ENCODE measurements around the gene LRCH1.

LRCH1 gene

DNA sequence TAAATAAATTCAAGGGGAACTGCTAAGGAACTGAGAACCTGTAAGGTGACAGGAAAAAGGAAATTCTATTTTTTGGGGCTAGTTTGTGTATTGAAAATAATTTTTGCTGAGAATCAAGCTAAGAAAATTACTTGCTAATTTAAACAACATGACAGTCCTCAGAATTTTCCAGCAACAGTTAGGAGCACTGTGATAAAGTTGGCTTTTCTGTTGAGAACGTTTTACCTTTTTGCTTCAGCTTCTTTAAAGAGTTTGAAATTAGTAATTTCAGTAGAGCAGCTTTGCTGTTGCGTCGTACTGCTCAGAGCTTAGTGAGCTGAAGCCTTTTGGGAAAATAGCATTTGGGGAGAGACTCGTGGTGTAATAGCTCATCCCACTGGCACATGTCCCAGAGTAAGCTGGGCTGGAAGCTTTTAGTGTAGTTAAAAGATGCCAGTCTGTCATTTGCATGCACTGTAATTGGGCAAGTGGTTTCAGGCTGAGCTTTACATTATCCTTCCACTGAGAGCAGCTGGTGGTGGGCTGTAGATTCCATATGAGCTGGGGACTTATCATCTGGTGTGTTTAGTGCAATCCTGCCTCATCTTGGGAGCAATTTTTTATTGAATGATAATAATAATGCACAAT lies 69.8 kb downstream of the LRCH1 start:
- peaks cover 7 to 24% (median 10%) of the 10 kb centered on the region in 4 experiments for H3K4me1 ChIP-seq (ENCODE audit: control extremely low read depth in 1 of 4, control insufficient read depth in 4 of 4, insufficient read depth in 4 of 4, low read length in 3 of 4)
- no peak for DNase-seq
- WGBS (ENCODE audit: insufficient coverage), result 72% methylated on average over 4 of the region's 4 CpGs
- H3K27me3 ChIP-seq (replicated peaks in 2 of 5; ENCODE audit: control insufficient read depth in 4 of 5, insufficient read depth in 5 of 5, low read length in 4 of 5), result no peaks in the 10 kb centered on the region
- POLR2A ChIA-PET, result no interaction called here
- no peaks in the 10 kb centered on the region for H3K36me3 ChIP-seq (ENCODE audit: control insufficient read depth in 4 of 4, insufficient read depth in 4 of 4, low read length in 3 of 4)
- no peak overlapping the region for H3K27ac ChIP-seq (ENCODE audit: insufficient read depth in 1 of 2, low read depth in 1 of 2, low read length in 2 of 2, poor library complexity in 1 of 2, severe bottlenecking in 2 of 2)
- H3K9me3 ChIP-seq (ENCODE audit: control extremely low read depth in 1 of 5, control insufficient read depth in 4 of 5, insufficient read depth in 2 of 5, low read depth in 1 of 5, low read length in 4 of 5), result no peaks in the 10 kb centered on the region
- H3K4me3 ChIP-seq (ENCODE audit: control insufficient read depth in 1 of 7, extremely low read depth in 1 of 7, insufficient read depth in 4 of 7, low read depth in 2 of 7, low read length in 6 of 7), result no peak overlapping the region
- CTCF ChIA-PET, result interaction anchor here (0.8 to 3.9 kb wide), 11 partner anchors 9 to 81 kb away, joined by 3 to 17 read pairs (median 3); no protein-coding TSS in a partner anchor

- Histone ChIP-seq H3K4me1 (ENCODE audit: control extremely low read depth in 1 of 4, control insufficient read depth in 4 of 4, insufficient read depth in 4 of 4, low read length in 3 of 4) (peaks cover 7 to 22% (median 9%) of the 10 kb centered on the region in 4 experiments), H3K4me3 (ENCODE audit: control insufficient read depth in 1 of 7, extremely low read depth in 1 of 7, insufficient read depth in 4 of 7, low read depth in 2 of 7, low read length in 6 of 7) (no peak overlapping the region), H3K27ac (ENCODE audit: insufficient read depth in 1 of 2, low read depth in 1 of 2, low read length in 2 of 2, poor library complexity in 1 of 2, severe bottlenecking in 2 of 2) (no peak overlapping the region), H3K27me3 (replicated peaks in 2 of 5; ENCODE audit: control insufficient read depth in 4 of 5, insufficient read depth in 5 of 5, low read length in 4 of 5) (no peaks in the 10 kb centered on the region), H3K36me3 (ENCODE audit: control insufficient read depth in 4 of 4, insufficient read depth in 4 of 4, low read length in 3 of 4) (no peaks in the 10 kb centered on the region), H3K9me3 (ENCODE audit: control extremely low read depth in 1 of 5, control insufficient read depth in 4 of 5, insufficient read depth in 2 of 5, low read depth in 1 of 5, low read length in 4 of 5) (no peaks in the 10 kb centered on the region)
- ChIA-PET POLR2A (no interaction called here), CTCF (interaction anchor here (0.9 to 1.0 kb wide), 2 partner anchors 9 to 41 kb away, joined by 4 read pairs; no protein-coding TSS in a partner anchor)
- WGBS (ENCODE audit: insufficient coverage), result 100% methylated on average over 1 of the region's 3 CpGs
- DNase-seq, result no peak
Observed at GRCh38 chr13:46624353-46624752, 71.4 kb downstream of the LRCH1 start.

- no peaks in the 10 kb centered on the region for H3K9me3 ChIP-seq (ENCODE audit: control extremely low read depth in 1 of 5, control insufficient read depth in 4 of 5, insufficient read depth in 2 of 5, low read depth in 1 of 5, low read length in 4 of 5)
- H3K36me3 ChIP-seq (ENCODE audit: control insufficient read depth in 4 of 4, insufficient read depth in 4 of 4, low read length in 3 of 4), result no peaks in the 10 kb centered on the region
- H3K4me3 ChIP-seq (ENCODE audit: control insufficient read depth in 1 of 7, extremely low read depth in 1 of 7, insufficient read depth in 4 of 7, low read depth in 2 of 7, low read length in 6 of 7), result no peak overlapping the region
- H3K4me1 ChIP-seq (ENCODE audit: control extremely low read depth in 1 of 4, control insufficient read depth in 4 of 4, insufficient read depth in 4 of 4, low read length in 3 of 4), result peaks cover 8 to 23% (median 10%) of the 10 kb centered on the region in 4 experiments
- no peak for DNase-seq
- H3K27me3 ChIP-seq (replicated peaks in 2 of 5; ENCODE audit: control insufficient read depth in 4 of 5, insufficient read depth in 5 of 5, low read length in 4 of 5), result no peaks in the 10 kb centered on the region
- no peak overlapping the region for H3K27ac ChIP-seq (ENCODE audit: insufficient read depth in 1 of 2, low read depth in 1 of 2, low read length in 2 of 2, poor library complexity in 1 of 2, severe bottlenecking in 2 of 2)
- POLR2A ChIA-PET, result interaction anchor here (0.6 kb wide), 1 partner anchor 1635 kb away, joined by 3 read pairs; no protein-coding TSS in a partner anchor
- CTCF ChIA-PET, result interaction anchor here (0.9 kb wide), 1 partner anchor 8 kb away, joined by 4 read pairs; no protein-coding TSS in a partner anchor
- 100% methylated on average over 4 of the region's 4 CpGs for WGBS (ENCODE audit: insufficient coverage)
Observed at GRCh38 chr13:46624821-46625220, 71.9 kb downstream of the LRCH1 start.

GRCh38 chr13:46627462-46627861 lies 74.5 kb downstream of the LRCH1 start:
- CTCF ChIA-PET, result interaction anchor here (1.6 kb wide), 1 partner anchor 15 kb away, joined by 4 read pairs; no protein-coding TSS in a partner anchor

DNA sequence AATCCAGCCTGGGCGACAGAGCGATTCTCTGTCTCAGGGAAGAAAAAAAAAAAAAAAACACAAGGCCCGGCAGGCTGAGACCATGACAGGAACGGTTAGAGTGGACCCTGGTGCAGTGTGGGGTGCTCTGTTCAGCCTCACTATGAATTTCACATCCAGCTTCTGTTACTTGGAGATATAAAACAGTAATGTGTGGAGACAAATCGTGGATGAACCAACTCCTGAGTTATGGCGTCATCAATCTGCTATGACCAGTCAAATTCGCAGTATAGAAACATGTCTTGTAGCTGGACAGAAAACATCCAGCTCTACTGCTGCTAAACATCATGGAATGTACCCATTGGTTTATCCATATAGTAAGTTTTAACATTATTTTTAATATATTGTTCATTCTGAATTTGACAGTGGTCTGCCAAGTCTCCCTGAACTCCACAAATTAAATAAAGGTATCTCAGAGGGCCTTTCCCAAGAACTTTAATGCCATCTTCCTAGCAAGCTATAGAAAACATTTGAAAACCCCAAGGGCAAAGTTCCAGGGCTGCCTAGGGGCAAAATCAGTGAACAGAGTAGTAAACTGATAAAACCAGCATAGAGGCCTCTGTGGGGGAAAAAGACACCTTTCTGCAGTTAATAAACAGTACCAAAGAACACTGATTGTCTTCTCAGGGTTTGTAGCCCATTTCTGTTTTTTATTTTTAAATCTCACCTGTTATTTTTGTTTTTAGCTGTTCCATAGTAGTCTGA lies 75.8 kb downstream of the LRCH1 start:
- ChIA-PET POLR2A (interaction anchor here (0.6 kb wide), 1 partner anchor 15 kb away, joined by 3 read pairs; no protein-coding TSS in a partner anchor), CTCF (interaction anchor here (1.6 to 2.1 kb wide), 2 partner anchors 8 to 14 kb away, joined by 4 to 7 read pairs; no protein-coding TSS in a partner anchor)
- Histone ChIP-seq H3K4me3 (ENCODE audit: control insufficient read depth in 1 of 7, extremely low read depth in 1 of 7, insufficient read depth in 4 of 7, low read depth in 2 of 7, low read length in 6 of 7) (no peak overlapping the region), H3K27me3 (replicated peaks in 2 of 5; ENCODE audit: control insufficient read depth in 4 of 5, insufficient read depth in 5 of 5, low read length in 4 of 5) (no peaks in the 10 kb centered on the region), H3K36me3 (ENCODE audit: control insufficient read depth in 4 of 4, insufficient read depth in 4 of 4, low read length in 3 of 4) (no peaks in the 10 kb centered on the region), H3K4me1 (ENCODE audit: control extremely low read depth in 1 of 4, control insufficient read depth in 4 of 4, insufficient read depth in 4 of 4, low read length in 3 of 4) (peaks cover 5 to 37% (median 24%) of the 10 kb centered on the region in 4 experiments), H3K9me3 (ENCODE audit: control extremely low read depth in 1 of 5, control insufficient read depth in 4 of 5, insufficient read depth in 2 of 5, low read depth in 1 of 5, low read length in 4 of 5) (no peaks in the 10 kb centered on the region), H3K27ac (ENCODE audit: insufficient read depth in 1 of 2, low read depth in 1 of 2, low read length in 2 of 2, poor library complexity in 1 of 2, severe bottlenecking in 2 of 2) (no peak overlapping the region)
- DNase-seq, result no peak
- 100% methylated on average over 3 of the region's 7 CpGs for WGBS (ENCODE audit: insufficient coverage)

More at GRCh38 chr13:46627462-46627861, 74.5 kb downstream of the LRCH1 start:
- no peaks in the 10 kb centered on the region for H3K36me3 ChIP-seq (ENCODE audit: control insufficient read depth in 4 of 4, insufficient read depth in 4 of 4, low read length in 3 of 4)
- no peak overlapping the region for H3K4me3 ChIP-seq (ENCODE audit: control insufficient read depth in 1 of 7, extremely low read depth in 1 of 7, insufficient read depth in 4 of 7, low read depth in 2 of 7, low read length in 6 of 7)
- no peaks in the 10 kb centered on the region for H3K27me3 ChIP-seq (replicated peaks in 2 of 5; ENCODE audit: control insufficient read depth in 4 of 5, insufficient read depth in 5 of 5, low read length in 4 of 5)
- POLR2A ChIA-PET, result no interaction called here
- H3K4me1 ChIP-seq (ENCODE audit: control extremely low read depth in 1 of 4, control insufficient read depth in 4 of 4, insufficient read depth in 4 of 4, low read length in 3 of 4), result peaks cover 7 to 29% (median 21%) of the 10 kb centered on the region in 4 experiments
- WGBS (ENCODE audit: insufficient coverage), result 57% methylated on average over 2 of the region's 4 CpGs
- no peaks in the 10 kb centered on the region for H3K9me3 ChIP-seq (ENCODE audit: control extremely low read depth in 1 of 5, control insufficient read depth in 4 of 5, insufficient read depth in 2 of 5, low read depth in 1 of 5, low read length in 4 of 5)
- H3K27ac ChIP-seq (ENCODE audit: insufficient read depth in 1 of 2, low read depth in 1 of 2, low read length in 2 of 2, poor library complexity in 1 of 2, severe bottlenecking in 2 of 2), result no peak overlapping the region
- DNase-seq, result no peak

GRCh38 chr13:46629811-46630413 lies 76.9 kb downstream of the LRCH1 start:
- Histone ChIP-seq H3K36me3 (ENCODE audit: control insufficient read depth in 4 of 4, insufficient read depth in 4 of 4, low read length in 3 of 4) (no peaks in the 10 kb centered on the region), H3K4me3 (ENCODE audit: control insufficient read depth in 1 of 7, extremely low read depth in 1 of 7, insufficient read depth in 4 of 7, low read depth in 2 of 7, low read length in 6 of 7) (peak overlapping the region in 1 of 7 experiments; percentile 59), H3K27ac (ENCODE audit: insufficient read depth in 1 of 2, low read depth in 1 of 2, low read length in 2 of 2, poor library complexity in 1 of 2, severe bottlenecking in 2 of 2) (no peak overlapping the region), H3K27me3 (replicated peaks in 2 of 5; ENCODE audit: control insufficient read depth in 4 of 5, insufficient read depth in 5 of 5, low read length in 4 of 5) (no peaks in the 10 kb centered on the region), H3K9me3 (ENCODE audit: control extremely low read depth in 1 of 5, control insufficient read depth in 4 of 5, insufficient read depth in 2 of 5, low read depth in 1 of 5, low read length in 4 of 5) (no peaks in the 10 kb centered on the region), H3K4me1 (ENCODE audit: control extremely low read depth in 1 of 4, control insufficient read depth in 4 of 4, insufficient read depth in 4 of 4, low read length in 3 of 4) (peaks cover 5 to 37% (median 24%) of the 10 kb centered on the region in 4 experiments)
- POLR2A ChIA-PET, result interaction anchor here (1.9 kb wide), 1 partner anchor 77 kb away, joined by 5 read pairs; the partner anchor contains the start of gene LRCH1
- WGBS (ENCODE audit: insufficient coverage), result no CpG with 5 or more reads among the region's 1 CpG
- no peak for DNase-seq
- CTCF ChIA-PET, result interaction anchor here (0.6 to 5.0 kb wide), 9 partner anchors 9 to 64 kb away, joined by 3 to 25 read pairs (median 4); no protein-coding TSS in a partner anchor

Measured in common myeloid progenitor, CD34-positive (primary cell).